ENCODE measurements around the gene RPL13. TPM values are rescaled to one million over a fixed set of nuclear protein-coding genes. Genes with fewer than 3 reads are reported as not detected.

The RPL13 gene
- total and polyA plus RNA-seq, 9 of the 15 experiments (the other 6 are each of a cell fraction or from before 2014, with no cell fraction given): 227 to 6,042 (median 1,633) TPM

GRCh38 chr16:89606006-89606405 is 45.5 kb downstream of the RPL13 start (continued):
- TF ChIP-seq ZNF407 (IDR thresholded peaks at IDR 0.05; ENCODE audit: low read depth) (no peak), CUX1 (CRISPR knock-in tag; IDR thresholded peaks at IDR 0.05) (no peak), MAFF (IDR thresholded peaks at IDR 0.05; ENCODE audit: low read length) (no peak), MCM2 (IDR thresholded peaks at IDR 0.05; ENCODE audit: low read depth) (no peak), EGR1 (conservative IDR thresholded peaks at IDR 0.05) (no peak), CAMTA2 (CRISPR knock-in tag; conservative IDR thresholded peaks at IDR 0.05) (no peak), FOSL1 (tag; conservative IDR thresholded peaks at IDR 0.05) (no peak), FIP1L1 (IDR thresholded peaks at IDR 0.05; ENCODE audit: low read depth, low read length, poor library complexity, severe bottlenecking) (no peak), ZNF766 (CRISPR knock-in tag; conservative IDR thresholded peaks at IDR 0.05) (no peak), DMBX1 (CRISPR knock-in tag; IDR thresholded peaks at IDR 0.05; ENCODE audit: borderline replicate concordance) (no peak)
- TF ChIP-seq, protein P1, sequence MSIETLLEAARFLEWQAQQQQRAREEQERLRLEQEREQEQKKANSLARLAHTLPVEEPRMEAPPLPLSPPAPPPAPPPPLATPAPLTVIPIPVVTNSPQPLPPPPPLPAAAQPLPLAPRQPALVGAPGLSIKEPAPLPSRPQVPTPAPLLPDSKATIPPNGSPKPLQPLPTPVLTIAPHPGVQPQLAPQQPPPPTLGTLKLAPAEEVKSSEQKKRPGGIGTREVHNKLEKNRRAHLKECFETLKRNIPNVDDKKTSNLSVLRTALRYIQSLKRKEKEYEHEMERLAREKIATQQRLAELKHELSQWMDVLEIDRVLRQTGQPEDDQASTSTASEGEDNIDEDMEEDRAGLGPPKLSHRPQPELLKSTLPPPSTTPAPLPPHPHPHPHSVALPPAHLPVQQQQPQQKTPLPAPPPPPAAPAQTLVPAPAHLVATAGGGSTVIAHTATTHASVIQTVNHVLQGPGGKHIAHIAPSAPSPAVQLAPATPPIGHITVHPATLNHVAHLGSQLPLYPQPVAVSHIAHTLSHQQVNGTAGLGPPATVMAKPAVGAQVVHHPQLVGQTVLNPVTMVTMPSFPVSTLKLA (conservative IDR thresholded peaks at IDR 0.05): no peak
